GM19351 (cell line): ENCODE measurements around the gene RHBDD3.

Source experiments
- ATAC-seq: cut with Tn5 transposase; IDR thresholded peaks from one replicate; pipeline ENCODE4 v1.9.1; 2021; ENCODE audit warnings: mild to moderate bottlenecking, moderate library complexity; ENCODE audit not compliant: unreplicated experiment

RHBDD3 gene

GRCh38 chr22:29306835-29307595 is 39.2 kb upstream of the RHBDD3 start:
- ATAC-seq = no peak

DNA sequence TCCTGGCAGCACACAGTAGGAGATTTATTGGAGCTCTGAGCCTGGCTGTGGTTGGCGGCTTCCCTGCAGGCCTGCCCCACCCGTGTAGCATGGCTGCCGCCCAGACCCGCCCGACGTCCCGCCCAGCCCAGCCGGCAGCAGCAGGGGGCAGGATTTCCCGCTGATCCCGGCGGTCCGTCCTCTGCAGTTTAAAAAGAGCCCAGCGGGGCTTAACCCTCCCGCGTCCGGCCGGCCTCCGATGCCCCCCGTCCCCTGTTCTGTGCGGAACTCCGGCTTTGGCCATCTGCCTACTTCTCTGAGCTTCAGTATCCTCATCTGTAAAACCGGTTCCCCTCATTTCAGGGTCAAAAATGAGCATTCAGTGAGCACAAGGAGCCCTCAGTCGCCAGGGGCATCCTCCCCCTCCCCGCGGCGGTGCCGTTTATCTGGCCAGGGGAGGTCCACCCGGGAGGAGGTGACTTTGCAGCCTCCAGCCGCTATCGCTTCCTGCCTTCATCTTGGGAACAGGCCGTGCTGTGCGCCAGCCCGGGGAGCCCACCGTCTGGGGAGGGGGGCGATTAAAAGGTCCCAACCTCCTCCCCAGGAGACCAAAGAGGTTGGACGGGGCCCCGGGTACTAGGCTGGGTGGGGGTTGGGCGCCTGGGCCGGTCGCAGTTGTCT is 38.5 kb upstream of the RHBDD3 start, which contains the start of gene GAS2L1:
GAS2L1 (plus strand) TSS at position 476 of the 660 bp plus-strand sequence. CDS start 1,456 bp downstream, outside the sequence.
- no peak for ATAC-seq

DNA sequence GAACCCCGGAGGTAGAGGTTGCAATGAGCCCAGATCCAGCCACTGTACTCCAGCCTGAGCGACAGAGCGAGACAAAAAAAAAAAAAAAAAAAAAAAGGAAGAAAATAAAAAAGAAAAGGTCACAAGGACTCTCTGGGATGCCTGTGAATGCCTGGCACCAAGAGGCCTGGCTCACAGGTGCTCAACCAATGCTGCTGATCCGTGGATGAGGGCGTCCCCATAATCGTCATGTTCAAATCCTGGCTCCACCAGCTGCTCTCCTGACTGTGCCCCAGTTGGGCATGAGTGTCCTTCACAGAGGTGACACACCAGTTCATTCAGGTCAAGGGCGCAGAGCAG is 38.0 kb upstream of the RHBDD3 start:
- ATAC-seq = no peak

- ATAC-seq = no peak
Observed at GRCh38 chr22:29302681-29303465, 35.1 kb upstream of the RHBDD3 start.

DNA sequence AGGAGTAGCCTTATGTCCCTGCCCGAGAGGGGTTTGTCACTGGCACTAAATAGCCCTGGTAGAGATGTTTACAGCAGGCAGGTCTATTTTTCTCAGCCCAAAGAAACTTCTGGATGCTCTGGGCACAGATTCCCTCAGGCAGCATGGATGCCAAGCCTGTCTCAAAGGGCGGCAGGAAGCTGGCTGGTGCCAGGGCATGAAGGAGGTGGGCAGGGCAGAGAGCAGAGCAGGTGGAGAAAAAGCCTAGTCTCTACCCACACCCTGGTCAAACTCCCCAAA is 34.6 kb upstream of the RHBDD3 start:
- no peak for ATAC-seq

GRCh38 chr22:29301716-29302401 is 34.1 kb upstream of the RHBDD3 start:
- no peak for ATAC-seq

DNA sequence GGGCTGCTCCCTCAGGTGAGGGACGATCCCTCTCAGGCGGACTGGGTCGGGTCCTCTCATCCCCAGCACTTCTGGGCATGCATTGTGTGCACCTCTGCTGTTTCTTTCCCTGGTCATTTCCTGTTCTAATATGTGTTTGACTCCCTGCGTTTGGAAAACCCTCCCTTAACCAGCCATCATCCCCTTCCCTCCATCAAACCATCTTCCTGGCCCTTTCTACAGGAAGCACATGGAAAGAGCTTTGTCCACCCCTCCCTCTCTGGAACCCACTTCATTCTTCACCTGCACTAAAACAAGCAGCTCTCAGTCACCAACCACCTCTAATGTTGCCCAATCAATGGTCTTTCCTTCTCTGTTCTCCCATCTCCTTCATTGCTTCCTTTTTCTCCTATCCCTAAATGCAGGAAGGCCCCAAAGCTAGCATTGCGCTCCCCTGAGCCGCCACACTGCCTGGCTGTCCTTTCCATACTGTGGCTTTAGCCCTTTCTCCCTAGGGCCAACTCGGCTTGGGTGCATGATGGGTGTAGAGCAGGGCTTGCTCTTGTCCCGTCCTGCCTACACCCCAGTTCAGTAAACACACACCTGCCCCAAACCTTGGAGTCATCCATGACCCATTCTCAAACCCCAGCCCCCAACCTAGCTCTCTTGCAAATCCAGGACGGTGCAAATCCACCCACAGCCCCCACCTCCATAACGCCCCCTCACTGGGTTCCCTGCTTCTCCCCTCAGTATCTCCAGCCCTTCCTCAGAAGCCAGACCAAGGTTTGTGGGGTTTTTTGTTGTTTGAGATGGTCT is 33.2 kb upstream of the RHBDD3 start:
- ATAC-seq = no peak

- no peak for ATAC-seq
Observed at GRCh38 chr22:29300467-29300806, 32.7 kb upstream of the RHBDD3 start.

- no peak for ATAC-seq
Observed at GRCh38 chr22:29299136-29299900, 31.5 kb upstream of the RHBDD3 start.

- no peak for ATAC-seq
Observed at GRCh38 chr22:29298641-29299040, 30.9 kb upstream of the RHBDD3 start.

DNA sequence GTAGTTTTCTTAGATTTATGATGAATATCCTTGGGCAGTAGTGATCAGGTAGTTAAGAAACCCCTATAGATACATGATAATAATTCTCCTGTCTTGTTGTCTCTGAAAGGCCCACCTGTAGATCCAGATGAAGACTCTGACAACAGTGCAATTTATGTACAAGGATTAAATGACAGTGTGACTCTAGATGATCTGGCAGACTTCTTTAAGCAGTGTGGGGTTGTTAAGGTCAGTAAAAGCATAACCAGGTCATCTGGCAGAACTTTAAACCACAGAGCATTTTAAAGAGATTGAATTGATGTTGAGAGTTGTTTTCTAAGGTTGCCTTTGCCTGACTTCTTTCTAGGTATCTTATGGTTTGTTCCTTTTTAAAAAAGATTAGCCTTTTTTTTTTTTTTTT is 24.6 kb upstream of the RHBDD3 start:
- no peak for ATAC-seq

DNA sequence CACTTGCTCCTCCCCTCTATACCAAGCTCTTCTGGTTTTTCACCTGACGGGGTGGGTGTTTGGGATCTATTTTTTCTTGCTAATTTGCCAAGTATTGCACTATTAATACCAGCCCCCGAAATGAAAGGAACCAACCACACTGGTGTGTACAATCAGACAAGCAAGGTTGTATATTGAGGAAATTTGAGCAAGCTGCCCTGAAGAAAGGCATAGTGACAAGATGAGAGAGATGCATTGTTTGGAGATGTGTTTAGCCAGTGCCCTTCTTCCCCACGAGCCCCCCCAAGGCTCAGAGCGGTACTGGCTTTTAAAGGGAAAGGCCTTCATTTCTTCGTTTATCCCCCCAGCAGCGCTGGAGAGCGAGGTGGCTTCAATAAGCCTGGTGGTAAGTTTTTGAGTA is 23.4 kb upstream of the RHBDD3 start:
- ATAC-seq = no peak

- no peak for ATAC-seq
Observed at GRCh38 chr22:29290061-29290460, 22.3 kb upstream of the RHBDD3 start.

GRCh38 chr22:29288837-29289236 is 21.1 kb upstream of the RHBDD3 start:
- no peak for ATAC-seq

DNA sequence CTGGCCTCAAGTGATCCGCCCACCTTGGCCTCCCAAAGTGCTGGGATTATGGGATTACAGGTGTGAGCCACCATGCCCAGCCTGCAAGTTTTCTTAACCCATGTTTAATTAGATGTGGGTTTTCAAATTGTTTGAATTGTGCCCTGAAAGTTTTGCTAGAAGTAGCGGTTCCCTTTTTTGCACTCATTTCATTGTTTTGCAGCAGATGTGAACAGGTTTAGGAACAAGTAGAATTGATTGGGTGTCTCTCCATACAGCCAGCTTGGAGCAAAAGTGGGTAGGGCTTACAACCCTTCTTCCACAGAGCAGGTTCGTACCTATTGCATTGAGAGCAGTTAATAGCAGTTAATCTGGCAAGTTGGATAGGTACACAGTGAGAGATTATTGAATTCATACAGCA is 16.4 kb upstream of the RHBDD3 start:
- ATAC-seq = no peak

- ATAC-seq = no peak
Observed at GRCh38 chr22:29277927-29278326, 10.1 kb upstream of the RHBDD3 start.

GRCh38 chr22:29275819-29276565 is 8.2 kb upstream of the RHBDD3 start:
- no peak for ATAC-seq

DNA sequence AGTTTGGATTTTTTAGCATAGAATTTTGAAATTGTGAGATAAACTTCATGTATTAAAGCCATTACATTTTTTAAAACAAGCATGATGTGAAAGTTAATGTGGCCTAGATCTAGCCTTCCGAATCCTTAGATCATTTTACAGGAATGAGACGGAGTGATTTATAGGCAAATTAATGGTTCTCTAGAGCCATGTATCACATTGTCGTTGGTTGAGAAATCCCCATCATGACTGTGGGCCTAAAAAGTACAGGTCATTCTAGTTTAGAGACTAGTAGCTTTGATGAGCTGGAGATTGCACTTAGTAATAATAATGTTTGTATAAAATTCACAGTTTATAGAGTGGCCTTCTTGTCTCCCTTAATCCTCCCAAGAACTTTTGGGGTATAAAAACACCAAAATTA is 7.4 kb upstream of the RHBDD3 start:
- no peak for ATAC-seq

DNA sequence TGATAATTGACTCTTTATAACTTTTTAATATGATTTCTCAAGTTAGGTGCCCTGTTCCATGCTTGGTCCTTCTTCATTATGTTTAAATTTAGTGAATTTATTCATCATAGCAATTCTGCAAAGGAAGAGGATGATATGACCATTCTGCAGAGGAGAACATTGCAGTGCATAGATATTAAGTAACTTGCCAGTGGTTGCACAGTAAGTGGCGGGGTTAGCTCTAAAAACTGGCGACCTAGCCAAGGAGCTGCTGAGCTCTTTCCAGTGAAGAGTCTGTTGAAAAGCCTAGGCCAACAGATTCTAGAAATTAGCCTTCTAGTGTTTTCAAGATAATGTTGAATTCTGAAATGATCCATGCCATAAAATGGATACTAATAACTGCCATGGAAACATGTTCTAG is 4.8 kb upstream of the RHBDD3 start:
- no peak for ATAC-seq
